HTR-8/SVneo (cell line): ENCODE data around the gene CTNNA1.
A peak's percentile ranks its signal among the peaks of the same experiment; 100 is the strongest.
"Not testable (repeated sequence)": the region's sequence is repeated elsewhere in the genome, so short reads cannot be mapped to it uniquely, and the experiment has no call there.

Source experiments
- DNase-seq: peaks from one replicate; pipeline ENCODE4 v3.0.0; 2011; ENCODE audit warnings: low spot score, mixed read lengths; ENCODE audit not compliant: insufficient read length
- FAIRE-seq: peaks from 2 replicates; lab custom pipeline; 2011; peaks lifted over from hg19 to GRCh38; lab: Jason Lieb, UNC

Gene CTNNA1

DNA sequence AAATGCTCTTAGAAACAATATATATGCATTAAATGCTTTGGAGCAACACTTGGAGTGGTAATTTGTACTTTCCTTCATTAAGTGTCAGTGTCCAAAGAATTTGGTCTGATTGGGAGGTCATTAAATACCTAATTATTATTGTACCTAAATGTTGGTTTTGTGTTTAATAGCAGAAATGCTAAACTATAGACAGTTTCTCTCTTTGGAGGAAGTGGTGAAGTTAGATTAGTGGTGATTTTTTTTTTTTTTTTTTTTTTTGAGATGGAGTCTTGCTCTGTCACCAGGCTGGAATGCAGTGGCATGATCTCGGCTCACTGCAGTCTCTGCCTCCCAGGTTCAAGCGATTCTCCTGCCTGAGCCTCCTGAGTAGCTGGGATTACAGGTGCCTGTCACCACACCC, 168.1 kb downstream of the CTNNA1 start:
- FAIRE-seq, DNase-seq: not testable (repeated sequence)

GRCh38 chr5:138922494-138922893, 169.3 kb downstream of the CTNNA1 start:
- DNase-seq = no peak
- FAIRE-seq = no peak

DNA sequence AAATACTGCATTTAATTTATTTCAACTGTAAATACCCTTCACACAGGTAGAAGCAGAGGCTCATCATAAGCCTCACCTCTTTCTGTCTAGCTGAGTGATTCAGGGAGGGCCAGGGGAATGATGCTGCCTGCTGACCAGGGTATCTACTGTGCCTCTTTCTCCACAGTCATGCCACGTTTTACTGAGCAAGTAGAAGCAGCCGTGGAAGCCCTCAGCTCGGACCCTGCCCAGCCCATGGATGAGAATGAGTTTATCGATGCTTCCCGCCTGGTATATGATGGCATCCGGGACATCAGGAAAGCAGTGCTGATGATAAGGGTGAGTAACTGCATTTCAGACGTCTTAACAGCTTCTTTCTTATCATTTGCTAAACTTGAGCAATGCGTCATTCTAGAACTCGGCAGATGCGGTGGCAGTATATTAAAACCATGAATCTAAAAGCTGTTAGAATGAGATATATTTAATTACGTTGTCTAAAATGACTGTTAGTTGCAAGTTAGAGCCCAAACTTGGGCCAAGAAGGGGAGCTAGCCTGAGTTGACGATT, 171.9 kb downstream of the CTNNA1 start:
- no peak for DNase-seq
- FAIRE-seq = no peak

DNA sequence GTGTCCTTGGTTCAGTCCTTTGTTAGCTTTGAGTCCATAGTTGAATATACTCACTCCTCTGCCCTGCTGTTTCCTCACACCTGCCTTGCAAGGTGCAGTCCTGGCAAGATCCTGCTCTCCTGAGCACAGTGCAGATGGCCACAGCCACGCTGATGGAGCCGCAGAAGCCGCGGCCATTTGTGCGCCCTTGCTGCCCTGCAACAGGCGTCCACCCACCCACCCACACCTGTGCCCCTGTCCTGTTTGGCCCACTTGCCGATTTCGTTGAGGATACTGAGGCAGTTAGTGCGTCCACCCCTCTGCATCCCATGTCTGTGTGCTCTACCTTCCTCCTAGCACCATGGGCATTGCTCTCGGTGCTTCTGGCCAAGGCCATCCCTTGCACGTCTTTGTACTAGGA, 173.0 kb downstream of the CTNNA1 start:
- FAIRE-seq = no peak
- DNase-seq = no peak

DNA sequence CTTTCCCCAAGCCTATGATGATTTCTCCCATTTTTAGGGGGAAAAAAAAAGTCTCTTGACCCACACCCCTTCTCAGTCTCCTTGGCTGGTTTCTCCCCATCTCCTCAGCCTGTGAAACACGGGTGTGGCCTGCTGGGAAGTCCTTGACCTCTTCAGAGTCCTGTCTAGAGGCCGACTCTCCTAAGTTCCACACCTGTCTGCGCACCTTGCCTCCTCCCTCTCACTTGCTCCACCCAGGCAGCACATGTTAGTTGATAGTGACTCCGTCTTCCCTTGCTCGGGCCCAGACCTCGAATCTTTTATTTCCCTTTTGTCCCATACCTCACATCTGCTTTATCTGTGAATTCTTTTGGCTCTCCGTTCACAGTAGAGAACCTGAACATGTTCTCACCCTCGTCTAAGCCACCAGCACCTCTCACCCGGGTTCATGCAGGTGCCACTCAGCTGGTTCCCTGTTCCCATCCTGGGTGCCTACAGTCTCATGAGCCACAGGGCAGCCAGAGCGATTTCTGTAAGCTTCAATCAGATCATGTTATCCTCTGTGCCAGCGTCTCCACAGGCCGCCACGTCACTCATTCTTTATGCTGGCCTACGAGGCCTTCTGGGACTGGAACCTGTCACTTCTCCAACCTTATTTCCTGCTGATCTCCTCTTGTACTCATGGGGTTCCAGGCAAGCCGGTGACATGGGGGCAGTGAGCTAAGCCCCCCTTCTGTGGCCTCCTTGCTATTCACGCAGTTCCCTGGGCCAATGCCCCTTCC, 173.6 kb downstream of the CTNNA1 start:
- DNase-seq = no peak

GRCh38 chr5:138927544-138927943, 174.3 kb downstream of the CTNNA1 start:
- FAIRE-seq (no peak), DNase-seq (no peak)

More for the DNA sequence above, 173.6 kb downstream of the CTNNA1 start:
- no peak for FAIRE-seq

DNA sequence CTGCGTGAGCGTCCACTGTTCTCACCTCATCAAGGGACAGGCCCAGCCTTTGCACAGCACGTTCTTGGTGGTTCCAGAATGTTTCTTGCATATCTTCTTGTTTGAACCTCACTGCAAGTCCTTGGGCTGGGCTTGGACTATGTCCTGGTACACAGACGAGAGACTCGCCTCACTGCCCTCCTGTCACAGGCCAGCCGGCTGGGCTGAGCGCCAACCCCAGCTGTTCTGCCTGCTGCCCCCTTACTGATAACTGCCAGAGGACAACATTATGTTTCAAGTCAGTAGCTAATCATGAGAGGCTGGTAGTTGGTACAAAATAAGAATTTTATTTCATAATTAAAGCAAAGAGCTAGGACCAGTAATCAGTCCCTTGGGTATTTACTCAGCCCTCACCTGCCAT, 174.8 kb downstream of the CTNNA1 start:
- no peak for FAIRE-seq
- DNase-seq = no peak

DNA sequence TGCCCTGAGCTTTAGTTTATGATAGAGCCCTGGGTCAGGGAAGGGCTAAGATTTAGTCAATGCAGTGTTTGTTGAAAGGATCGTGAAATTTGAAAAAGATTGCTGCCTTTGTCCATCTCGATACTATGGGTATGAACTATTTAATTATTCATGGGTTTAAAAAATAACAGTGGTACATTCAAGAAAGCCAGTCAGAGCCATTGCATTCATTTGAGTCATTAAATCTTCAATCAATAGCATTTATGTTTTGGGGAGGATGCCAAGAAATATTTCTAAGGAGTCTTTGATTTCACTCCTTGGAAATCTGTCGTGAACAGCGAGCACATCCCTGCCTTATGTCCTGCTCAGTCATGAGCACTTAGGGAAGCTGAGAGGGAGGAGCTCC, 176.3 kb downstream of the CTNNA1 start:
- FAIRE-seq = no peak
- no peak for DNase-seq

DNA sequence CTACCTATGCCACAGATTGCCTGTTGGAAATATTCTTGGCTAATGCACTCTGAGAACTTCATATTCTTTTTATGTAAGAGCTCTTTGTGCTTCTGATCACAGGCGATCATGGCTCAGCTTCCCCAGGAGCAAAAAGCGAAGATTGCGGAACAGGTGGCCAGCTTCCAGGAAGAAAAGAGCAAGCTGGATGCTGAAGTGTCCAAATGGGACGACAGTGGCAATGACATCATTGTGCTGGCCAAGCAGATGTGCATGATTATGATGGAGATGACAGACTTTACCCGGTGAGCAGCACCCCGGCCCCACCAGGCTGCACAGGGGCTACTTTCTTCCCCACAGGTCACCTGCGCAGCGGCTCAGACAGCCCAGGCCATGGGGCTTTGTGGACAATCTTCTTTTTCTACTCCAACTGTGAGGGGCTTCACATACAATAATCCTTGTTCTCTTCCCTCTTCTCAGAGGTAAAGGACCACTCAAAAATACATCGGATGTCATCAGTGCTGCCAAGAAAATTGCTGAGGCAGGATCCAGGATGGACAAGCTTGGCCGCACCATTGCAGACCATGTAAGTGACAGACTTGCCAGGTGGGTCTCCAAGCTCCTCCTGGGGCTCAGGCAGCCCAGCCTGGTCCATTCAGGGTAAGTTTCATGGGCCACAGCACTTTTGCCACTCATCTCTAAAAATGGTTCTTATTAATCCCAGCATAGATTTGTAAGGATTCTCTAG, 177.3 kb downstream of the CTNNA1 start:
- DNase-seq (no peak), FAIRE-seq (no peak)

DNA sequence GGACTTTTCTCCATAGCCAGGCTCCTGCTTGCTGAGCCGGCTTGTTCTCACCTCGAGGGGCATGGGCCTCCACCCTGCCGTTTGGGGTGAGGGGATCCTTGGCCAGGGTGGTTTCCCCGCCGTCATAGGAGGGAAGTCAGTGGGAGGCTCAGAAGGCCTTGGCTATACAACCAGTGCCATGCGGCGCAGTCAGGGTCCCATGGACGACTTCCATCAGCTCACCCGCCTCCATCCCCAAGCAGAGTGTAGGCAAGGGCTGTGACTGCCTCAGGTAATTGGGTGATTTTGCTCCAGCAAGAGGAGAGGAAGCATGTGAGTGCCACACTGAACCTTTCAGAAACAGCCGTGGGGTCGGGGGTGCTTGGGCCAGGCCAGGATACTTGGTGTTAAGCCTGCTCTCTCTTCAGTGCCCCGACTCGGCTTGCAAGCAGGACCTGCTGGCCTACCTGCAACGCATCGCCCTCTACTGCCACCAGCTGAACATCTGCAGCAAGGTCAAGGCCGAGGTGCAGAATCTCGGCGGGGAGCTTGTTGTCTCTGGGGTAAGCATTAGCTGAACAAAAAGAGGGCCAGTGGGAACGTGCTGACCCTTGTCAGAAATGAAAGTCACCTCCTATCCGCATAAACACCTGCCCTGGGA, 179.1 kb downstream of the CTNNA1 start:
- DNase-seq (no peak), FAIRE-seq (peak; percentile 13)

GRCh38 chr5:138933522-138934290, 180.5 kb downstream of the CTNNA1 start:
- DNase-seq (no peak), FAIRE-seq (no peak)

DNA sequence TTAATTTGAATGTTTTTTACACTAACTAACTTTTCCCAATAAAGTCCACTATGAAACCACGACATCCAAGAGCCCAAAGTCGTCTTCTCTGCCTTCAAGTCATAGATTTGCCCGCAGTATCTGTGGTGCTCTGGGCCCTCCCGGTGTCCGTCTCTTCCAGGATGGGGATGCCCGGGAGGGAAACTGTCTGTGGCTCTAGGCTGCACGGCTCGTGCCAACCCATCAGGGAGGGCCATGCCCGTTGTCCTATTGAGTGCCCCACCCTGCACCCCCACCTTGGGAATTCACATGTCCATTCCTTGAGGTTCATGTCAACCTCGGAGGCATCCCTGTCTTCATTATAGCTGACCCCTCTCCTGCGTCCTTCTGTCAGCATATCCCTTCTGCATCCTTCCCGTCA, 181.7 kb downstream of the CTNNA1 start:
- FAIRE-seq (no peak), DNase-seq (no peak)

DNA sequence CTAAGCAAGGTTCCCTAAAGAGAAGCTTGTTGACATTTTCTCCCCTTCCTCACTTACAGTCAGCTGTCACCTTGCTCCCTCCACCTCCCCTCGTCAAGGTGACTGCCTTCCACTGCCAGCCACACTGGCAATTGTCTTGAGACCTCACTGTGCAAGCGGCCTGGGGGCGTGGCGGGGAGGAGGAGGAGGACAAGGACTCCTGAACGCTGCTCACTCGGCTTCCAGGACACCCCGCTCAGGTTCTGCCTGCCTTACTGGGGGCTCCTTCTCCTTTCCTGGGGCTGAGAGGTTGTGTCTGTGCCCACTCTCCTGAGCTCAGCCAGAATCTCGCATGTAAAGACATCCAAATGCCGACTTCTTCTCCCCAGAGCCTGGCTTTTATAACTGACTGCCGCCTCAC, 182.2 kb downstream of the CTNNA1 start:
- FAIRE-seq = no peak
- DNase-seq = no peak

GRCh38 chr5:138936225-138936967, 183.2 kb downstream of the CTNNA1 start:
- no peak for DNase-seq
- no peak for FAIRE-seq

DNA sequence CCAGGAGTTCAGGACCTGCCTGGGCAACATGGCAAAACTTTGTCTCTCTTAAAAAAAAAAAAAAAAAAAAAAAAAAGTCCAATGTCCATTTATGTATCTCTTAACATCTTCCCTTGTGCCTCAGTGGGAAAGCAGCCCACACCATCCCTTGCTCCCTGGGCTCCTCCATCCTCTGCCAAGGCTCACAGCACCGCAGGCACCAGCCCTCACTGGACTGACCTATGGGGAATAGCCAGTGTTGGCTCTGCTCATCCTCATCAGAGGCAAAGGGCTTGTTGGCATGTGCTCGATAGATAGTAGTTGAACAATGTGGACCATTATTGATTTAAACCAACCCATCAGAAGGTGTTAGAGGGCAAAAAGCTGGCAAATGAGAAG, 183.7 kb downstream of the CTNNA1 start:
- no peak for FAIRE-seq
- DNase-seq = no peak

GRCh38 chr5:138937392-138938387, 184.5 kb downstream of the CTNNA1 start:
- no peak for DNase-seq

DNA sequence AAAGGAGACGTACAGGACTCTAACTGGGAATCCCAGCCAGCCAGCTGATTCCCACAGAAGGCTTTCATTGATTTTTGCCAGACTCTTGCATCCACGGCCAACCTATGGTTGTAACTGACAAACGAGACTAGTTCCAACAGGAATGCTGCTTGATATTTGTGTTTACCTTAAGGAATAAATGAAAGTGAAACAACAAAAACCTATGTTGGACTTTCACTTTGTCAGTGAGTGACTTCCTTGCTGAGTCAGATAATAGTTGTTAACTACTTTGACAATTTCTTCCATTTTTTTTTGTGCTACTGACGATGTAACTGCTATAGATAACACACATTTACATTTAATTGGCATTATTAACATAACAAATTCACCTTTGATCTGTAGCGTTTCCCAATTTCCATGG, 185.3 kb downstream of the CTNNA1 start:
- DNase-seq (no peak), FAIRE-seq (no peak)

More at GRCh38 chr5:138937392-138938387, 184.5 kb downstream of the CTNNA1 start:
- FAIRE-seq = peak; percentile 63

GRCh38 chr5:138942066-138942465, 188.8 kb downstream of the CTNNA1 start:
- DNase-seq (no peak), FAIRE-seq (no peak)
